COLO668 (cell line): ENCODE results near the gene PDE1C.
"Not testable (repeated sequence)": the region's sequence is repeated elsewhere in the genome, so short reads cannot be mapped to it uniquely, and the experiment has no call there.

Source experiments
- DNase-seq: peaks from one replicate; lab custom pipeline; 2025; ENCODE audit not compliant: unreplicated experiment; lab: John Stamatoyannopoulos, UW

Gene PDE1C

DNA sequence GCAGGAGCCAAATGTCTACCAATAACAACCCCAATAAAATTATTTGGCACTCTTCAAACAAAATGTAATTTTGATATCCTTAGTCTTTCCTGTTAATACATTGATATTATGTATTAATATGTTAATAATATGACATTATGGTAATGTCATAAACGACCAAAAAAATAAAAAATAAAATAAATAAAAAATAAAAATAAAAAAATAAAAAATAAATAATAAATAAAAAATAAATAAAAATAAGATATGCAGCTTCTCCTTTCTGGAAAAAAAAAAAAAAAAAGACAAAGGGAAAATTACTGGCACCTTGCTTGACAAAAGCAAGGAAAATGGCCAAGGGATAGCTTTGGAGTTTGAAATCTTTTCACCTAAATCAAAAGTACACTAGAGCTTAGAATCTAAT, 214.7 kb downstream of the PDE1C start:
- DNase-seq = no peak

DNA sequence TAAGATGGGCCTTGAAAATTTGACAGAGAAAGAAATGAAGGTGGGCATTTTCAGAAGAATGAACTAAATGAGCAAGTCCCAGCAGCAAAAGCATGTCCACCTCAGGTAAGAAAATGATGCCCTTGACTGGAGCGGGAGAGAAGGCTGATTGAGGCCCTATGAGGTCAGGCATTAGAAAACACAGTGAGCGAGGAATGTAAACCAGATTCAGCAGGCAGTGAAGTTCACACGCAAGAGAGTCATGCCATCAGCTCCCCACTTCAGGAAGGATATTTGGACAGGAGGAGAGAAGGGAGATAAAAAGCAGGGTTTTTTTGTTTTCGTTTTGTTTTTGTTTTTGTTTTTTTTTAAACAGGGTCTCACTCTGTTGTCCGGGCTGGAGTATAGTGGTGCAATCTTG, 216.8 kb downstream of the PDE1C start:
- no peak for DNase-seq

DNA sequence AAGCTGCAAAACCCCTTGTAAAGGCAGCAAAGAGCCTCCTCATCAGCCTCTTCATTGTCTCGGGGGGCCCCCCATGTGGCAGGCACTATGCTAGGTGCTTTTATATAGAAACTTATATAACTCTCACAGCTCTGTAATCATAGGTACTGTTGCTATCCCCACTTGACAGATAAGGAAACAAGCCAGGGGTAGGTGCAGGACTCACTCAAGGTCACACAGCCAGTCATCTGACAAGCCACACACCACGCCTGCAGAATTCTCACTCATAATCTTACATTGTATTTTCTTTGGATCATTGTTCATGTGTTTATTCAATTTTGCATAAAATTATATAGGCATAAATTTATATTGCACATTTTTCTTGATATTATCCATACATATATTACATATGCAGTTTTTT, 217.7 kb downstream of the PDE1C start:
- DNase-seq = no peak

DNA sequence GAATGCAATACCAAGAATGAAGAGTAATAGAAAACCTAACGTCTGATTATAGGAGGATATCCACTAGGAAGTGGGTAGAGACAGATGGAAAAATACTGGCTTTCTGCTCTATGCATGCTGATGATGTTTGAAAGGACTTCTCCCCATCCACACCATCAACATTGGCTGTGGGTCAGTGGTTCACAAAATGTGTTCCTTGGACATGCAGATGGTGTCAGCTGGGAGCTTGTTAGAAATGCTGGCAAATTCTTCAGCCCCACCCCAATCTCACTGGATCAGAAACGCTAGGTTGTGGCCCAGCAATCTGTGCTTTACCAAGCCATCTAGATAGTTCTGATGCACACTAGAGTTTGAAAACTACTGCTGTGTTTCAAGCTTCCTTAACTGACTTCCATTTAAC, 219.1 kb downstream of the PDE1C start:
- no peak for DNase-seq

DNA sequence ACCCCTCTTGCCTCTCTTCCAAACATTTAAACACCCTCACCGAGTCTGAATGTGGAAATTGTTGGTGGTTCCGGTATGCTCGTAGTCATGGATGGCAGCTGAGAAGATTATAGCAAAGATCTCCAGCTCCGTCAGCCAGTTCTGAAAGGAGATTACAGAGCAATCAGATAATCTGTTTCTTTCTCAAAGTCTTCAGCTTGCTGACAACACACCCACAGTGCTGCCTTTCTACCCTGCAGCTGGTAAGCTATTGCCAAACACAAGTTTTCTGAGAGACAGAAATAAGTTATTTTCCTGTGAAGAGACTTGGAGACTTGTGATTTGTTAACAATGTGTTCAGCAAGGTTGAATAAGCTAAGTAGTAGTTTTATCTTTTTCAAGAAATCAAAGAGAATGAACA, 219.6 kb downstream of the PDE1C start:
- no peak for DNase-seq

DNA sequence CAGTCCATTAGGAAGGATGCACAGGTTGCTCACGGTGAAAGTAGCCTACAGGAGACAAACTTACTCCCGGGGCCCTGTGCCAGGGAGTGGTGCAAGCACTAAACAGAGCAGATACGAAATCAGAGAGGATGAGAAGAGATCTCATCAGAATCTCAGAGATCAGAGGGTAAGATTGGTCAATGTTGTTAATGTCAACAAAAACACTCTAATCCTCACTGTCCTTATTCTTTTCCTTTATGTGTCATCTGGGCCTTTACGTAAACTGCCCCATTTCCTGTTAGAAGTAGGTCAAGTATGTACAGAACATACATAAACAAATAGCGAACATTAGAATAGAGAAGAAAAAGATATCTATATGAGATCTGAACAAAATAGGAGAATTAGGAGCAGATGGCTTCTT, 220.1 kb downstream of the PDE1C start:
- no peak for DNase-seq

DNA sequence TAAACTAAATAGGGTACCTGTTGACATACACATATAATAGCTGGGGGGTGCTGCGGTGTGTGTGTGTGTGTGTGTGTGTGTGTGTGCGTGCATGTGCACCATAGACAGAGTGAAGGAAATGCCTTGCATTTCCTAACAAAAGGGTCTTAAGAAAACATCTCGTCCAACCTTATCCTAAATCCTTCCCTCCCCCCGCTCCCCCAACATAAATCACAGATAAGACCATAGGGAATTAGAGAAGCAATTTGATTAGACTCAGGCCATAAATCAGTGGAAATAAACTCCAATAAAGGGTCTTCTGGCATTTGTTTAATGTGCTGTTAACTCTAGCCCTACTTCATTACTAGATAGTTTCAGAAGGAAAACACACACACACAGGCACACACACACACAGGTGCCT, 234.7 kb downstream of the PDE1C start:
- no peak for DNase-seq

DNA sequence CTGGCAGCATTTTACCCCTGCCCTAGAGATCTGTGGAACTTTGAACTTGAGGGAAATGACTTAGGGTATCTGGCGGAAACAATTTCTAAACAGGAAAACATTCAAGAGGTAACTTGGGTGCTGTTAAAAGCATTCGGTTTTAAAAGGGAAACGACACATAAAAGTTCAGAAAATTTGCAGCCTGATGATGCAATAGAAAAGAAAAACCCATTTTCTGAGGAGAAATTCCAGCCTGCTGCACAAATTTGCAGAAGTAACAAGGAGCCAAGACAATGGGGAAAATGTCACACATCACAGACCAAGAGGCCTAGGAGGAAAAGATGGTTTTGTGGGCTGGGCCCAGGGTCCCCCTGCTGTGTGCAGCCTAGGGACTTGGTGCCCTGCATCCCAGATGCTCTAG, 236.6 kb downstream of the PDE1C start:
- not testable (repeated sequence) for DNase-seq

DNA sequence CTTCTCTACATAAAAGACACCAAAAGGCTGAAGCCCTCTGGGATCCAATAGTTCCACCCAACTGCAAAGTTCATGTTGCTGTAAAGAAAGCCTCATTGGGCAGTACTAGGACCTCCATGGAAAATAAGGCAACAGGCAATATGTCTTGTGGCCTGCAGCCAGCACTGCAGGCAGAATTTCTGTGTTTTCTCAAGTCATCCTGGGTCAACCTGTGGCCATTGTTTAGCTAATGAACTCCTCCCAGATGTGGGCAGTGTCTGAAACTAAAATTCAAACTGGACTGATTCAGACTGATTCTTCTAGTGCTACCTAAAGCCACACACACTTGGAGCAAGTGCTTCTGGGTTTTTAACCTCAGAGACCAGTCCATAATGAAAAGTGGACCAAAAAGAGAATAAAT, 241.7 kb downstream of the PDE1C start:
- DNase-seq = no peak

GRCh38 chr7:31825576-31825975, 244.6 kb downstream of the PDE1C start:
- no peak for DNase-seq

DNA sequence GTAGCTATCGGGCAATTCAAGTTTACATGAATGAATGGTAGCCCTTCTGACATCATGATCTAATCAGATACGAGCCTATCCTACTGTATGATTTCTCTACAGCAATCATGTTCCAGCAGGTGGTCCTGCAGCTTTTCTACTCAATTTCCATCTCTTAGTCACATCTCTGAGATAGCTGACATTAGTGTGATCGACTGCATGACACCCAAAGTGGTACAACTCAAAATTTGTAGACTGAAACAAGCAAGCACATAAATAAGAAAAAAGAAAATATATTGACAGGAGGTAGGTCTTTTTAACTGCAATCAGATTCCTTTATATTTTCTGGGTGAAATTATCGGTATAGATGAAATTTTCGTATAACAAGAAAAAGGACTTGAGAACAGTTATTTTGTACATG, 251.2 kb downstream of the PDE1C start:
- no peak for DNase-seq

GRCh38 chr7:31816810-31817209, 253.4 kb downstream of the PDE1C start:
- no peak for DNase-seq

GRCh38 chr7:31815796-31816195, 254.4 kb downstream of the PDE1C start:
- DNase-seq = no peak

DNA sequence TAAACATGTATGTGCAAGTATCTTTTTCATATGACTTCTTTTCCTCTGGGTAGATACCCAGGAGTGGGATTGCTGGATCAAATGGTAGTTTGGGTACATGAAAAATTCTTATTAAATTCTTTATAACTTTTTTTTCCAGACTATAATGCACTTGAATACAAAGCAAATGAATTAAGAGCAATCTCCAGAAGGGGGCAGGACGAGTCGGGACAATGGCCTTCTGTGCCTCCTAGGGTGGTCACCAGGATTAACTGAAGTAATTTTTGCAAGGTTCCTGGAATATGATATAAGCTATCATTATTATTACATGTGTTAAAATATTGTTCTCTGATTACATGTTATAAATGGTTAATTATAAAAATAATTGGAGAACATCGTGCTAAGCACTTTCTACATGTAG, 256.0 kb downstream of the PDE1C start:
- no peak for DNase-seq

GRCh38 chr7:31811650-31812461, 258.4 kb downstream of the PDE1C start:
- DNase-seq = no peak

DNA sequence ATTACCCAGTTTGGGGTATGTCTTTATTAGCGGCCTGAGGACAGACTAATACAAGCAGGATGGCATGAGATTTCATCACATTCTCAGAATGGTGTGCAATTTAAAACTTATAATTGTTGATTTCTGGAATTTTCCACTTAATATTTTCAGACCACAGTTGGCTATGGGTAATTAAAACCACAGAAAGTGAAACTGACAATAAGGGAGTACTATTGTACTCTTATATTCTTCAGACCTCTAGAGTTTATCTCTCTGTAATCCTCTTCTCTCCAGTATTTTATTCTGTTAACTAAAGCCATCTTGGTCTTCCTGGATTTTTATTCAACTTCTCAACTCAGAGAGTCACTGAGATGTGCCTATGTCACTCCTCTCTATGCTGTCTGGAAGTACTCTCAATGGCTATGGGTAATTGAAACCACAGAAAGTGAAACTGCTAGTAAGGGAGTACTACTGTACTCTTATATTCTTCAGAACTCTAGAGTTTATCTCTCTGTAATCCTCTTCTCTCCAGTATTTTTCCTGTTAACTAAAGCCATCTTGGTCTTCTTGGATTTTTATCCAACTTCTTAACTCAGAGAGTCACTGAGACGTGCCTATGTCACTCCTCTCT, 264.9 kb downstream of the PDE1C start:
- DNase-seq = no peak

GRCh38 chr7:31796375-31796774, 273.8 kb downstream of the PDE1C start:
- no peak for DNase-seq

- no peak for DNase-seq
These were observed 275.3 kb downstream of the PDE1C start for GRCh38 chr7:31794851-31795344.

- no peak for DNase-seq
These were observed 278.3 kb downstream of the PDE1C start for GRCh38 chr7:31791881-31792280.

- no peak for DNase-seq
These were observed 281.1 kb downstream of the PDE1C start for GRCh38 chr7:31788883-31789680.

- DNase-seq = no peak
These were observed 281.8 kb downstream of the PDE1C start for GRCh38 chr7:31788445-31788844.

DNA sequence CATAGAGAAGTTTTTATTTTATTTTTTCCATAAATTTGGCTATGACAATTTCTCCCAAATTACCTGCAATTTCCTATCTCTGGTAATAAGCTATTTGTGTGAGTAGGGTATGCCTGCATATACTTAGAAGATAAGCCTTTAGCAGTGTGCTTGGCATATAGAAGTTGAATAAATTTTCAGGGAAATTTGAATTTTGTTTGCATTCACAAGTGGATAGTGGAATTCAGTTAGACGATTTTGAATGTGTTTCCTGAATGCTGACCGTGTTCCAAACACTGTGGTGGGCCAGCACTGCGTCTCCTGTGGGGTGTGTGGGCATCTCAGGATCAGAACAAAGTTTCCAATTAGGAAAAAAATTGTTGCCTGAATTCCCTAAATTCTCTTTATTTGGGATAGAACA, 283.9 kb downstream of the PDE1C start:
- no peak for DNase-seq
